Upper lobe of left lung (tissue), 6 donors: Measurements from ENCODE around the gene CTNNA1. TPM values are rescaled to one million over a fixed set of nuclear protein-coding genes. Genes with fewer than 3 reads are reported as not detected.

ENCODE experiments used
- ATAC-seq, 2 donors: fragments of 200-7000 bp; cut with Tn5 transposase; one replicate each; pipeline ENCODE4 v1.9.1; 2022; ENCODE audit warnings: mild to moderate bottlenecking in 2 of 2, moderate library complexity in 2 of 2; ENCODE audit not compliant: low FRiP score in 2 of 2
- DNase-seq, 2 donors: peaks; one replicate each; pipeline ENCODE4 v3.0.0-alpha.2; 2019 to 2020
- H3K27ac ChIP-seq, 4 donors: fragments of 200-600 bp; sonication (generic); one replicate each; pipeline ENCODE4 v1.5.1; 2016 to 2019
- H3K27me3 ChIP-seq, 4 donors: fragments of 200-600 bp; sonication (generic); one replicate each; pipeline ENCODE4 v1.5.1; 2017 to 2019
- H3K36me3 ChIP-seq, 4 donors: fragments of 200-600 bp; sonication (generic); one replicate each; pipeline ENCODE4 v1.5.1; 2016 to 2019
- H3K4me1 ChIP-seq, 4 donors: fragments of 200-600 bp; sonication (generic); one replicate each; pipeline ENCODE4 v1.5.1; 2018 to 2019
- H3K4me3 ChIP-seq, 4 donors: fragments of 200-600 bp; sonication (generic); one replicate each; pipeline ENCODE4 v1.5.1; 2017 to 2019; ENCODE audit warnings: mild to moderate bottlenecking in 2 of 4, moderate library complexity in 1 of 4
- H3K9me3 ChIP-seq, 4 donors: fragments of 200-600 bp; sonication (generic); one replicate each; pipeline ENCODE4 v1.5.1; 2018 to 2019
- CTCF ChIP-seq, 6 experiments: fragments of 450-650 bp in 4 of 6; fragments of 200-600 bp in 2 of 6; sonication (generic) in 2 of 6; IDR thresholded peaks; one replicate each; pipeline ENCODE4 v1.5.1; 2016 to 2019; ENCODE audit warnings: antibody characterized with exemption in 6 of 6
- EP300 ChIP-seq, 4 donors: sonication (generic); formaldehyde crosslinking; IDR thresholded peaks; one replicate each; pipeline ENCODE4 v1.5.1; 2017; ENCODE audit warnings: antibody characterized with exemption in 4 of 4, control low read depth in 2 of 4
- POLR2A ChIP-seq, 4 donors: fragments of 450-650 bp; IDR thresholded peaks; one replicate each; pipeline ENCODE4 v1.5.1; 2016 to 2017; ENCODE audit warnings: antibody characterized with exemption in 4 of 4, mild to moderate bottlenecking in 2 of 4
- POLR2AphosphoS5 ChIP-seq, 2 donors: sonication (generic); formaldehyde crosslinking; IDR thresholded peaks; one replicate each; pipeline ENCODE4 v1.5.1; 2017; ENCODE audit warnings: antibody characterized with exemption in 2 of 2
- WGBS, 2 donors: methylation state at CpG; one replicate each; pipeline ENCODE4 v1.1.5; 2017 to 2018; 5-methylcytosine and 5-hydroxymethylcytosine counted together
- total RNA-seq, 6 donors: library from RNA; depleted of rRNA in 4 of 6; stranded (reverse); fragments of >200 nt in 4 of 6; gene quantifications; one replicate each; pipeline versions ENCODE4 v1.1.0 to v1.2.1, GENCODE V29; 2016 to 2021
- donor health status: DM: no; HTN: no; CAD: no; lungs with moderate emphysema.
- donor health status: DM: no; HTN: yes; CAD: no; lungs with severe emphysema.

CTNNA1 gene
- total RNA-seq, 6 donors from 2014 or later, result 352 to 505 (median 415) TPM

- Histone ChIP-seq H3K36me3 (no peaks in the 10 kb centered on the region), H3K4me3 (no peak overlapping the region), H3K27me3 (no peaks in the 10 kb centered on the region), H3K27ac (peak overlapping the region in 3 of 4 donors; percentile 41 to 55 (median 52)), H3K9me3 (no peaks in the 10 kb centered on the region), H3K4me1 (peaks cover 35 to 66% (median 48%) of the 10 kb centered on the region in 4 donors)
- peak in 1 of 2 donors; percentile 79 for ATAC-seq
- DNase-seq, result no peak
- TF ChIP-seq POLR2A (IDR thresholded peaks at IDR 0.05) (no peak), EP300 (IDR thresholded peaks at IDR 0.05) (no peak)
- WGBS, 2 donors, result 24 to 32% methylated on average over 6 of the region's 6 CpGs
Observed at GRCh38 chr5:138844812-138845513, 91.7 kb downstream of the CTNNA1 start.

GRCh38 chr5:138849439-138849838, 96.2 kb downstream of the CTNNA1 start:
- peak overlapping the region in 1 of 4 donors; percentile 8 for H3K27ac ChIP-seq
- no peaks in the 10 kb centered on the region for H3K27me3 ChIP-seq
- no peaks in the 10 kb centered on the region for H3K9me3 ChIP-seq
- WGBS, 2 donors, result 22 to 47% methylated on average over 3 of the region's 3 CpGs
- H3K4me3 ChIP-seq, result no peak overlapping the region
- TF ChIP-seq POLR2AphosphoS5 (IDR thresholded peaks at IDR 0.05), result no peak
- no peak for TF ChIP-seq POLR2A (IDR thresholded peaks at IDR 0.05)
- no peak for TF ChIP-seq EP300 (IDR thresholded peaks at IDR 0.05)
- no peak for TF ChIP-seq CTCF (IDR thresholded peaks at IDR 0.05)
- DNase-seq, result no peak
- peaks cover 28 to 61% (median 45%) of the 10 kb centered on the region in 4 donors for H3K4me1 ChIP-seq
- H3K36me3 ChIP-seq, result no peaks in the 10 kb centered on the region
- ATAC-seq, result no peak

GRCh38 chr5:138849882-138850281, 96.7 kb downstream of the CTNNA1 start:
- DNase-seq (no peak), ATAC-seq (no peak)
- Histone ChIP-seq H3K36me3 (no peaks in the 10 kb centered on the region), H3K4me3 (no peak overlapping the region), H3K27me3 (no peaks in the 10 kb centered on the region), H3K27ac (peak overlapping the region in 1 of 4 donors; percentile 8), H3K4me1 (peaks cover 23 to 56% (median 41%) of the 10 kb centered on the region in 4 donors), H3K9me3 (no peaks in the 10 kb centered on the region)
- no peak for TF ChIP-seq POLR2A (IDR thresholded peaks at IDR 0.05)
- TF ChIP-seq CTCF (IDR thresholded peaks at IDR 0.05), result no peak
- 65 to 69% methylated on average over 1 of the region's 1 CpG for WGBS, 2 donors

GRCh38 chr5:138850865-138851435, 97.7 kb downstream of the CTNNA1 start:
- TF ChIP-seq EP300 (IDR thresholded peaks at IDR 0.05), result no peak
- TF ChIP-seq CTCF (IDR thresholded peaks at IDR 0.05), result no peak
- TF ChIP-seq POLR2AphosphoS5 (IDR thresholded peaks at IDR 0.05), result no peak
- no peak for TF ChIP-seq POLR2A (IDR thresholded peaks at IDR 0.05)
- Histone ChIP-seq H3K36me3 (no peaks in the 10 kb centered on the region), H3K4me3 (no peak overlapping the region), H3K4me1 (peaks cover 18 to 49% (median 34%) of the 10 kb centered on the region in 4 donors), H3K27me3 (no peaks in the 10 kb centered on the region), H3K9me3 (no peaks in the 10 kb centered on the region), H3K27ac (no peak overlapping the region)
- 52 to 58% methylated on average over 2 of the region's 2 CpGs for WGBS, 2 donors
- DNase-seq (no peak), ATAC-seq (no peak)

- H3K36me3 ChIP-seq, result no peaks in the 10 kb centered on the region
- H3K9me3 ChIP-seq, result no peaks in the 10 kb centered on the region
- 68 to 71% methylated on average over 9 of the region's 9 CpGs for WGBS, 2 donors
- DNase-seq (no peak), ATAC-seq (no peak)
- no peak overlapping the region for H3K4me3 ChIP-seq
- H3K4me1 ChIP-seq, result peaks cover 17 to 43% (median 25%) of the 10 kb centered on the region in 4 donors
- no peaks in the 10 kb centered on the region for H3K27me3 ChIP-seq
- no peak overlapping the region for H3K27ac ChIP-seq
- TF ChIP-seq POLR2AphosphoS5 (IDR thresholded peaks at IDR 0.05), result no peak
Observed at GRCh38 chr5:138853132-138853531, 99.9 kb downstream of the CTNNA1 start.
